ENCODE results near the gene TIPIN. TPM values are rescaled to one million over a fixed set of nuclear protein-coding genes. Genes with fewer than 3 reads are reported as not detected.
"Not testable (repeated sequence)": the region's sequence is repeated elsewhere in the genome, so short reads cannot be mapped to it uniquely, and the experiment has no call there.

Gene TIPIN
- total and polyA plus RNA-seq, 8 donors = 2.3 to 13.8 (median 3.1) TPM; not detected in 1

DNA sequence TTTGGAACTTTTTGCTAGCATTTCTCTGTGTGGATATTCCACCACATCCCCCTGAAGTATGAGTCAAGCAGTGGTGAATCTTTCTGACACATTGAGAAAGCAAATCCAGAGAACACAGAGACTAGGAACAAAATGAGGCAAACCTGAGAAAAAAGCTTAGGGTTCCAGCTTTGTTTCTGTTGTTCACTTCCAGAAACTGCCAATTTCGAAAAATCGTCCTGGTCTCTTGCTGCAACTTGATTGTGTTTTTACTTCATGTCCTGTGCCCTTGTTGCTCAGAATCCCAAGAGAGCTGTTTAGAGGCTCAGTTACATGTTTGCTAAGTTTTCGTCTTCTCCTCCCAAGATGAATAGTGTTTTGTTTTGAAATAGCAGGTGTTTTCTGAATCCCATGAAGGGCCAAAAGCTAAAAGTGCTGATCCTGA lies 43.9 kb upstream of the TIPIN start:
- no peak overlapping the region for H3K4me3 ChIP-seq
- no peak for DNase-seq
- 80 to 90% (median 89%) methylated on average over 3 of the region's 3 CpGs for WGBS, 5 donors
- H3K27ac ChIP-seq = no peak overlapping the region
- H3K4me1 ChIP-seq = peaks cover 0 to 55% (median 17%) of the 10 kb centered on the region in 4 donors
- peaks cover 0 to 22% (median 16%) of the 10 kb centered on the region in 4 donors for H3K36me3 ChIP-seq
- no peaks in the 10 kb centered on the region for H3K27me3 ChIP-seq
- intact Hi-C loops (cut with DNase I; ENCODE audit: low total_unique reads) = no loop called here
- H3K9me3 ChIP-seq = no peaks in the 10 kb centered on the region
- TF ChIP-seq, protein P1, sequence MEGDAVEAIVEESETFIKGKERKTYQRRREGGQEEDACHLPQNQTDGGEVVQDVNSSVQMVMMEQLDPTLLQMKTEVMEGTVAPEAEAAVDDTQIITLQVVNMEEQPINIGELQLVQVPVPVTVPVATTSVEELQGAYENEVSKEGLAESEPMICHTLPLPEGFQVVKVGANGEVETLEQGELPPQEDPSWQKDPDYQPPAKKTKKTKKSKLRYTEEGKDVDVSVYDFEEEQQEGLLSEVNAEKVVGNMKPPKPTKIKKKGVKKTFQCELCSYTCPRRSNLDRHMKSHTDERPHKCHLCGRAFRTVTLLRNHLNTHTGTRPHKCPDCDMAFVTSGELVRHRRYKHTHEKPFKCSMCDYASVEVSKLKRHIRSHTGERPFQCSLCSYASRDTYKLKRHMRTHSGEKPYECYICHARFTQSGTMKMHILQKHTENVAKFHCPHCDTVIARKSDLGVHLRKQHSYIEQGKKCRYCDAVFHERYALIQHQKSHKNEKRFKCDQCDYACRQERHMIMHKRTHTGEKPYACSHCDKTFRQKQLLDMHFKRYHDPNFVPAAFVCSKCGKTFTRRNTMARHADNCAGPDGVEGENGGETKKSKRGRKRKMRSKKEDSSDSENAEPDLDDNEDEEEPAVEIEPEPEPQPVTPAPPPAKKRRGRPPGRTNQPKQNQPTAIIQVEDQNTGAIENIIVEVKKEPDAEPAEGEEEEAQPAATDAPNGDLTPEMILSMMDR (IDR thresholded peaks at IDR 0.05) = no peak
- no peak for TF ChIP-seq EP300 (IDR thresholded peaks at IDR 0.05)
- no peak for TF ChIP-seq POLR2A (IDR thresholded peaks at IDR 0.05)
- no peak for TF ChIP-seq POLR2AphosphoS5 (IDR thresholded peaks at IDR 0.05)

- Histone ChIP-seq H3K4me1 (peaks cover 0 to 53% (median 11%) of the 10 kb centered on the region in 4 donors), H3K27me3 (no peaks in the 10 kb centered on the region), H3K27ac (no peak overlapping the region), H3K36me3 (peaks cover 0 to 22% (median 16%) of the 10 kb centered on the region in 4 donors), H3K9me3 (no peaks in the 10 kb centered on the region), H3K4me3 (no peak overlapping the region)
- intact Hi-C loops (cut with DNase I; ENCODE audit: low total_unique reads) = no loop called here
- no peak for TF ChIP-seq EP300 (IDR thresholded peaks at IDR 0.05)
- TF ChIP-seq, protein P1 (IDR thresholded peaks at IDR 0.05) = no peak
- no peak for TF ChIP-seq POLR2A (IDR thresholded peaks at IDR 0.05)
- TF ChIP-seq POLR2AphosphoS5 (IDR thresholded peaks at IDR 0.05) = no peak
- no peak for DNase-seq
- 83 to 89% (median 86%) methylated on average over 8 of the region's 8 CpGs for WGBS, 5 donors
These were observed 42.8 kb upstream of the TIPIN start for GRCh38 chr15:66399276-66399675.

- no peaks in the 10 kb centered on the region for H3K9me3 ChIP-seq
- intact Hi-C loops (cut with DNase I; ENCODE audit: low total_unique reads) = no loop called here
- no peaks in the 10 kb centered on the region for H3K27me3 ChIP-seq
- peaks cover 3 to 48% (median 8%) of the 10 kb centered on the region in 4 donors for H3K4me1 ChIP-seq
- no peak overlapping the region for H3K27ac ChIP-seq
- no peak overlapping the region for H3K4me3 ChIP-seq
- no peak for DNase-seq
- H3K36me3 ChIP-seq = peaks cover 0 to 21% (median 15%) of the 10 kb centered on the region in 4 donors
- TF ChIP-seq POLR2AphosphoS5 (IDR thresholded peaks at IDR 0.05) (no peak), EP300 (IDR thresholded peaks at IDR 0.05) (no peak), POLR2A (IDR thresholded peaks at IDR 0.05) (no peak)
- TF ChIP-seq, protein P1 (IDR thresholded peaks at IDR 0.05) = no peak
- WGBS, 5 donors = 96 to 100% (median 100%) methylated on average over 1 of the region's 1 CpG
These were observed 38.4 kb upstream of the TIPIN start for GRCh38 chr15:66394915-66395314.

GRCh38 chr15:66394472-66394871 lies 38.0 kb upstream of the TIPIN start:
- no peaks in the 10 kb centered on the region for H3K9me3 ChIP-seq
- no peak overlapping the region for H3K27ac ChIP-seq
- H3K27me3 ChIP-seq = no peaks in the 10 kb centered on the region
- intact Hi-C loops (cut with DNase I; ENCODE audit: low total_unique reads) = no loop called here
- DNase-seq = no peak
- no peak overlapping the region for H3K4me3 ChIP-seq
- peaks cover 0 to 19% (median 12%) of the 10 kb centered on the region in 4 donors for H3K36me3 ChIP-seq
- peaks cover 6 to 51% (median 11%) of the 10 kb centered on the region in 4 donors for H3K4me1 ChIP-seq
- WGBS, 5 donors = 92 to 100% (median 100%) methylated on average over 1 of the region's 1 CpG
- no peak for TF ChIP-seq EP300 (IDR thresholded peaks at IDR 0.05)
- TF ChIP-seq POLR2AphosphoS5 (IDR thresholded peaks at IDR 0.05) = no peak
- TF ChIP-seq POLR2A (IDR thresholded peaks at IDR 0.05) = no peak
- TF ChIP-seq, protein P1 (IDR thresholded peaks at IDR 0.05) = no peak

DNA sequence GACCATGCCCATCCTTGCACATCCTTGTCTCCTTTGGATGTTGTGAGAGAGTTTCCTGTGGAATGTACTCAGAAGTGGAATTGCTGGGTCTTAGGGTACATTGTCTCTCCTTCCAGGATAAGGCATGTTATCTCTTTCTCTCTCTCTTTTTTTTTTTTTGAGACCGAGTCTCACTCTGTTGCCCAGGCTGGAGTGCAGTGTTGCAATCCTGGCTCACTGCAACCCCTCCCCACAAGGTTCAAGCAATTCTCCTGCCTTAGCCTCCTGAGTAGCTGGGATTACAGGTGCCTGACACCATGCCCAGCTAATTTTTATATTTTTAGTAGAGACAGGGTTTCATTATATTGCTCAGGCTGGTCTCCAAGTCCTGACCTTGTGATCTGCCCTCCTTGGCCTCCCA lies 36.6 kb upstream of the TIPIN start:
- H3K4me3 ChIP-seq; H3K9me3 ChIP-seq; H3K27ac ChIP-seq; H3K27me3 ChIP-seq; DNase-seq; intact Hi-C loops (cut with DNase I; ENCODE audit: low total_unique reads): not testable (repeated sequence)
- Histone ChIP-seq H3K36me3 (peaks cover 0 to 13% (median 8%) of the 10 kb centered on the region in 4 donors), H3K4me1 (peaks cover 18 to 66% (median 24%) of the 10 kb centered on the region in 4 donors)
- 86 to 100% (median 100%) methylated on average over 1 of the region's 1 CpG for WGBS, 5 donors
